Vein endothelial cell (primary cell): ENCODE measurements around the gene LRP8. TPM values are rescaled to one million over a fixed set of nuclear protein-coding genes. Genes with fewer than 3 reads are reported as not detected.

Experiments used
- total RNA-seq: library from RNA; depleted of rRNA; stranded (reverse); fragments of >200 nt; gene quantifications from 2 replicates; pipeline ENCODE4 v1.2.3, GENCODE V29; 2012

Gene LRP8
- 32.0 and 45.5 TPM in 2 replicates for total RNA-seq

DNA sequence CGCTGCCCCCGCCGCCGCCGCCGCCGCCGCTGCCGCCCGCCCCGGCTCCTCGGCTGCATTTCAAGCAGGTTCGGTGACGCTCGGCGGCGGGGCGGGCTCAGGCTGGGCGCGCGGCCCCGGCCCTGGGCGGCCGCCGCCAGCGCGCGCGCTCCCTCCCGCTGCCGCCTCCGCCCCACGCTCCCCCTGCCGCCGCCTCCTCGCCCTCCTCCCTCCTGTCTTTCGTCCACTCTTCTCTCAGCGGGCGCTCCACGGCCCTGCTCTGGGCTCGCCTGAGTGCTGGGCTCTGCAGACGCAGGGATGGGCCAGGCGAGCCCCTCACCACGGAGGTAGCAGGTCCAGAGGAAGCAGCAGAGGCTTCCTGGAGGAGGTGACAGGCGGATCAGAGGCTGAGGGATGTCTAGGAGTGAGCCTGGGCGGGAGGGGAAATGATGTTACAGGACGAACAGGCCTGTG is at the start of gene LRP8:
Gene LRP8 (minus strand): TSS at position 62 of the 453 bp plus-strand sequence. CDS start 158 bp downstream, outside the sequence.

DNA sequence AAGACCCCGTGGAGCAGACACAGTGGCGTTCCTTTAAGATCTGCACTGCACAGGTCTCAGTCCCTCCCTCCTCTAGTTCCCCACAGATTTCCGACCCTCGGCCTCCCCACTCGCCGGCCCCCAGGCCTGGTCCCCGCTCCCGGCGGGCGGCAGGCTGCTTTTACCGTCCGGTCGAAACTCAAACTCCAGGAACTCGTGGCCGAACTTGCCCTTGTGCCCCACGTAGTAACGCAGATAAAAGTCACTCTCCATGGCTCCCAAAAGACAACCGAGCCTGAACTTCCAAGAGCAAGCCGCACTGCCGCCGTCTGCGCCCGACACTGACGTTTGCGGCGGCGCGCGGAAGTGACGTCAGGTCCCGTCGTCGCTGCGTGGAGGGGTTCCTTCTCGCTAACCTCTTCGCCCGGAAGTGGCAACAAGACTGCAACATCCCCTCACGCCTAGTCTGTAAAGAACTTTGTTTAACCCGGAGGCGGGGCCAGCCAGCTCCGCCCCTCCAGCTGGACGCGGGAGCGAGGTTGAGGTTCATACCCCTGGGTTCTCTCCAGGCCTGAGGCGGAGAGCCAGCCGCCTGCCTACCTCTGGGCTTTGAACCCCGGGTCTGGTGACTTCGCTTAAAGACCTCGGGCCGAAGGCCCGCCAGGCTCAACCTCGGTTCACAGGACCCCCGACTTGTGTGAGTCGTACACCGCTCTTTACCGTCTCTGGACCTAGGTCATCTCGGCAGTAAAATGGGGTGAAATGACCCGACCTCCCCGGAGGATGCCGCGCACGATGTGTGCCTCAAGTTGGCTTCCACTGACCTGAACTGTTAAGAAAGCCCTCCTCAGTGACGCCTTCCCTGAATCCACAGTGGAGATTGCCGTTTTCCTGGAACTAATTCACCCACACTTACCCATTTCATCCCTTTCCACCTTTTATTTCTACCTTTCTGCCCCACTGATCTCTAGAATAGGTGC is 89.4 kb downstream of the LRP8 start, which contains the start of gene MAGOH:
Gene MAGOH (minus strand): TSS at position 322 of the 959 bp plus-strand sequence. CDS start 70 bp downstream, at position 252.

DNA sequence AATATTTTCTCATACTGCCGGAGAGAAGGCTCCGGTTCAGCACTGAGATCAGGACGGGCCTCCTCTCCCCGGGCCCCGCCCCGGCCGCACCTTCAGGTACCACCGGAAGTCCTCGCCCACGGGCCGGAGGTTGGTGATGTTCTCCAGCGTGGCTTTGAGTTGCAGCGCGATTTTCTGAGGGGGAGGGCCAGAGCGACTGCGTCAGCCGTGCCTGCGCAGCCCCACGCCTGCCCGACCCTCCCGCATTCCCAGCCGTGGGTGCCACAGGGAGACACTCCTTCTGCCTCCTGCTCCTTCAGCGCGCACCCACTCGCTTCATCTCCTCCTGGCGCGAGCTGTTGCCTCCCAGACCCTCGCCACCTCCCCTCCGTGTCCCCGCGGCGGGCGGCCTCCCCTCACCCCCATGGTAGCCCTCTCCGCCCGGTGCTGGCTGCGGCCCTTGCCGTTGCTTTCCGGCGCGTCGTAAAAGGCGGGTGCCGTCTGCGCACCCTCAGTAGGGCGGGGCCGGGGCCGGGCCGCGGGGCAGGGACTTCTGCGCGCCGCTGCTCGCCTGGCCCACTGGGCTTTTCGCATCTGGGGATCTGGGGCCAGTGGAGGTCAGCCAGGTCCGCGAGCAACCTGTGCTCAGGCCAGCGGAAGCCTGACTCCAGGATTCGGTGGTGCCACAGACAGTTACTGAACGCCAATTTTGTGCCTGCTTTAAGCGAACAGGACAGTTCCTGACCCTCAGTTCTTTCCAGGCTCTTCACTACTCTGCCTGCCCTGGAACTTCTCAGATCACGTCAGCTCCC is 107.5 kb downstream of the LRP8 start, which contains the start of gene CZIB:
Gene CZIB (minus strand): TSS at position 464 of the 791 bp plus-strand sequence. CDS start 59 bp downstream, at position 405.

DNA sequence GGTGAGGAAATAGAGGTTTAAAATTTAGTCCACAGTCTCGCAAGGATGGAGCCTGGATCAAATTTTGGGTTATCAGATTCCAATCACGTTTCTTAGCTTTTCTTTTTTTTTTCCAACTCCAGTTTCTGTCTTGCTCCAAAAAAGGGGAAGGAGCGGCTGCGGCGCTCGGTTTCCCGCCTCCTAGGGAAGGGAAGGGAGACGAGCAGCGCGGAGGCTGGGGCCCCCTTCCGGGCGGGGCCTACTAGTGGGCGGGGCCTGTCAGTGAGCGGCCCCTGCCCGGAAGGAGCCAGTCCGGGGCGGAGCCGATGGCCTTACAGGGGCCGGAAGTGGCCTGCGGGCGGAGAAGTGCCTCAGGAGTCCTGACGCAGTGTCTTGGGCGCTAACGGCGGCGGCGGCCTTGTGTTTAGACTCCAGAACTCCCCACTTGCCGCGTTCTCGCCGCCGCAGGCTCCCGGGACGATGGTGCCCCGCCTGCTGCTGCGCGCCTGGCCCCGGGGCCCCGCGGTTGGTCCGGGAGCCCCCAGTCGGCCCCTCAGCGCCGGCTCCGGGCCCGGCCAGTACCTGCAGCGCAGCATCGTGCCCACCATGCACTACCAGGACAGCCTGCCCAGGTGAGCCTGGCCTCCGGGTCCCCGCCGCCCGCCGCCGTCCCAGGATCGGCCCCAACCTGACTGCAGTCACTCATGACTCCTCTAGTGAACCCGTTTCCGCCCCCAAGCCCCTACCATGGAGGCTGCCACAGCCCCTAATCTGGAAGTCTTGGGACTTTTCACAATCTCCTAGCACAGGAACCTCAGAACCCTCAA is 131.2 kb downstream of the LRP8 start, which contains the start of gene CPT2:
Gene CPT2 (plus strand): TSS at position 340 of the 806 bp plus-strand sequence. CDS start 120 bp downstream, at position 460.

Other genes with a start within 250 kb of the LRP8 start
- gene SLC1A7, start 185.4 kb downstream of the LRP8 start, total RNA-seq: not detected in 2 replicates
- 14.2 and 16.3 TPM in 2 replicates for gene CPT2, start 131.2 kb downstream of the LRP8 start, total RNA-seq
- gene CZIB, start 107.4 kb downstream of the LRP8 start, total RNA-seq: 41.5 and 42.8 TPM in 2 replicates
- gene MAGOH, start 89.6 kb downstream of the LRP8 start, total RNA-seq: 31.0 and 40.3 TPM in 2 replicates
- gene DMRTB1, start 131.3 kb upstream of the LRP8 start, total RNA-seq: not detected in 2 replicates